ENCODE results near the gene CDHR2. TPM values are rescaled to one million over a fixed set of nuclear protein-coding genes. Genes with fewer than 3 reads are reported as not detected.

CDHR2 gene, protein sequence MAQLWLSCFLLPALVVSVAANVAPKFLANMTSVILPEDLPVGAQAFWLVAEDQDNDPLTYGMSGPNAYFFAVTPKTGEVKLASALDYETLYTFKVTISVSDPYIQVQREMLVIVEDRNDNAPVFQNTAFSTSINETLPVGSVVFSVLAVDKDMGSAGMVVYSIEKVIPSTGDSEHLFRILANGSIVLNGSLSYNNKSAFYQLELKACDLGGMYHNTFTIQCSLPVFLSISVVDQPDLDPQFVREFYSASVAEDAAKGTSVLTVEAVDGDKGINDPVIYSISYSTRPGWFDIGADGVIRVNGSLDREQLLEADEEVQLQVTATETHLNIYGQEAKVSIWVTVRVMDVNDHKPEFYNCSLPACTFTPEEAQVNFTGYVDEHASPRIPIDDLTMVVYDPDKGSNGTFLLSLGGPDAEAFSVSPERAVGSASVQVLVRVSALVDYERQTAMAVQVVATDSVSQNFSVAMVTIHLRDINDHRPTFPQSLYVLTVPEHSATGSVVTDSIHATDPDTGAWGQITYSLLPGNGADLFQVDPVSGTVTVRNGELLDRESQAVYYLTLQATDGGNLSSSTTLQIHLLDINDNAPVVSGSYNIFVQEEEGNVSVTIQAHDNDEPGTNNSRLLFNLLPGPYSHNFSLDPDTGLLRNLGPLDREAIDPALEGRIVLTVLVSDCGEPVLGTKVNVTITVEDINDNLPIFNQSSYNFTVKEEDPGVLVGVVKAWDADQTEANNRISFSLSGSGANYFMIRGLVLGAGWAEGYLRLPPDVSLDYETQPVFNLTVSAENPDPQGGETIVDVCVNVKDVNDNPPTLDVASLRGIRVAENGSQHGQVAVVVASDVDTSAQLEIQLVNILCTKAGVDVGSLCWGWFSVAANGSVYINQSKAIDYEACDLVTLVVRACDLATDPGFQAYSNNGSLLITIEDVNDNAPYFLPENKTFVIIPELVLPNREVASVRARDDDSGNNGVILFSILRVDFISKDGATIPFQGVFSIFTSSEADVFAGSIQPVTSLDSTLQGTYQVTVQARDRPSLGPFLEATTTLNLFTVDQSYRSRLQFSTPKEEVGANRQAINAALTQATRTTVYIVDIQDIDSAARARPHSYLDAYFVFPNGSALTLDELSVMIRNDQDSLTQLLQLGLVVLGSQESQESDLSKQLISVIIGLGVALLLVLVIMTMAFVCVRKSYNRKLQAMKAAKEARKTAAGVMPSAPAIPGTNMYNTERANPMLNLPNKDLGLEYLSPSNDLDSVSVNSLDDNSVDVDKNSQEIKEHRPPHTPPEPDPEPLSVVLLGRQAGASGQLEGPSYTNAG (N-terminal part only)
- total RNA-seq: under 0.01 TPM in 1 of 2 replicates, not detected in the other

- DNase-seq (ENCODE audit: low read depth in 2 of 2): no peak
Observed at GRCh38 chr5:176548967-176549444, at the start of gene CDHR2. Gene CDHR2 (plus strand): TSS chr5:176549342. CDS start chr5:176565353, 16,011 bp downstream.

DNA sequence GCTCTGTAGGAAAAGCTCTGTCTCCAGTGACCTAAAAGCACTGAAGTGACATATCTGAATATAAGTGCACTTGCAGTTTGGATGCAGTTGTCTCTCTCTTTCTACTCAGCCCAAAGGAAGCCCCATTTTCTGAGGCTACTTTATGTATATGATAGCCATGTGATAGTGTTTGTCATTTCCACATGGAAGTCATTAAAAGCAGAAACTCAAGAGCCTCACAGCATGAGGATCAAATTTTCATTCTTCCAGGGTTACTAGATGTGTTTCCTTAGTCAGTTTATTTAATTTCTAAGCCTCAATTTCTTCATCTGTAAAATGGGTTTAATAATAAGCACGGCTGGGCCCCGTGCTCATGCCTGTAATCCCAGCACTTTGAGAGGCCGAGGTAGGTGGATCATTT is 48.6 kb upstream of the CDHR2 start:
- DNase-seq (ENCODE audit: low read depth in 2 of 2): no peak

- no peak for DNase-seq (ENCODE audit: low read depth in 2 of 2)
Observed at GRCh38 chr5:176501333-176501732, 47.8 kb upstream of the CDHR2 start.

DNA sequence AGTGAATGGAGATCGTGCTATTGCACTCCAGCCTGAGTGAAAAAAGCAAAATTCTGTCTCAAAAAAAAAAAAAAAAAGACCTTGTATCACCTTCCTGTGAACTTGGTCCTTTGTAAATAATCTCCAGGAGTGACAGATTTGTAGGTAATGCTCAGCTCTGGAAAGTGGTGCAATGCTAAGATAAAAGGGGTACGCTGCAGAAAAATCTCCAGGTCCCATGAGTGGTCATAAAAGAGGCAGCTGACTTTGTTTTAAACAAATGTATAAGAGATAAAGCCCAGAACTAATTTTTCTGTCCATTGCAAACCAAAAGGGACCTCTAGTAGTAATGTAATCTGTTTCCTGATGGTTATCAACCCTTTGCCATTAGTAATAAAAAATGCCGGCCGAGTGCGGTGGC is 45.6 kb upstream of the CDHR2 start:
- DNase-seq (ENCODE audit: low read depth in 2 of 2): no peak

- no peak for DNase-seq (ENCODE audit: low read depth in 2 of 2)
Observed at GRCh38 chr5:176507911-176508310, 41.2 kb upstream of the CDHR2 start.

DNA sequence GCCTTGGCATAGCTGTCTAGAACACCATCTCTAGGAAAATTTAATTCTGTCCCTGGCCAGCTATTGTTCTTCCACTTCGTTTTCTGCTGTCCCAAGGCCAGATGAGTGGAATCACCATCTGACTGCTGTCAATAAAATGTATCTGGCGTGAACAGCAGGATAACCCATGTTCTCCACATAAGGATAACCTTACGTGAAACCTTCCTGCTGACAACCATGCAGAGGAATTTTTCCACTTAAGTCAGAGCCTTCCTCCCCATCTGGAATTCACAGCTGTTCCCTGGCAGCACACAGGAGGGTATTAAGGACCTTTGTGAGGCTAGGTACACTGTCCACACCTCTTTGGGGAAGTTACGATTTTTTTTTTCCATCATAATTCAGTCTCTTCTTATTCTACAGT is 40.5 kb upstream of the CDHR2 start:
- DNase-seq (ENCODE audit: low read depth in 2 of 2): no peak

DNA sequence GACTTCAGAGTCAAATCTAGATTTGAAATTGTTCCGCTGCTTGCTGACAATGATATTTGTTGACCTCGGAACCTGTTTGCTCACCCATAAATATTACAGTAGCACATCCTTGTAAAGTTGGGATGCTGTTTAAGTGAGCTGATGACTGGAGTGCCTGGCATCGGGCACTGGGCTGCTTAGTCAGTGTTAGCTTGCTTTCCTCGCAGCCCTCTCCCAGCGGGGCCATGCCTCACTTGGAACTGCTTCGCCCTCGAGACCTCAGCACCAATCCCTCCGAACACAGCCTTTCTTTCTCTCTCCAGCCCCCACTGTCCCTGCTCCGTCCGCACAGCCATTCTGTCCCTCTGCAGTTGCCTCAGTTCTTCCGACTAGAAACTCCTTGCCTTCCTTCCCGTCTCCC is 35.4 kb upstream of the CDHR2 start:
- no peak for DNase-seq (ENCODE audit: low read depth in 2 of 2)

DNA sequence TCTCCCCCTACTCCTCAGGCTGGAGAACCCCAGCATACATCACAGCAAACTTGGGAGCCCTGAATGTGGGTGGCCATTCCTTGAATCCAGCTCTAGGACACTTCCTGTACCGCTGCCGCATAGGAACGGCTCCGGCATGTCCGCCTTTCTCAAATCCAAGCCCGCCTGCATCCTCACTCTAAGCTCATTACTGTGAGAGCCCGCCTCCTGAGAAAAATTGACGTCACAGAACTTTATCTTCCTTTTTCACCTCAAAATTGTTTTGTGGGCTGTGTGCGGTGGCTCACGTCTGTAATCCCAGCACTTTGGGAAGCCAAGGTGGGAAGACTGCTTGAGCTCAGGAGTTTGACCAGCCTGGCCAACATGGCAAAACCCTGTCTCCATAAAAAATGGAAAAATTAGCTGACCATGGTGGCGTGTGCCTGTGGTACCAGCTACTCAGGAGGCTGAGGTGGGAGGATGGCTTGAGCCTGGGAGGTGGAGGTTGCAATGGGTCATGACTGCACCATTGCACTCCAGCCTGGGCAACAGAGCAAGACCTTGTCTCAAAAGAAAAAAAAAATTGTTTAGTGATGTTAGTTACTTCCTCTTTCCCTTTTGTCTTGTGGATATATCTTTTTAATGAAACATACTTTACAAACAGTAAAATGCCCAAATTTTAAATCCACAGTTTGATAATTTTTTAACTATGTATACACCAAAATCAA is 34.7 kb upstream of the CDHR2 start:
- no peak for DNase-seq (ENCODE audit: low read depth in 2 of 2)

DNA sequence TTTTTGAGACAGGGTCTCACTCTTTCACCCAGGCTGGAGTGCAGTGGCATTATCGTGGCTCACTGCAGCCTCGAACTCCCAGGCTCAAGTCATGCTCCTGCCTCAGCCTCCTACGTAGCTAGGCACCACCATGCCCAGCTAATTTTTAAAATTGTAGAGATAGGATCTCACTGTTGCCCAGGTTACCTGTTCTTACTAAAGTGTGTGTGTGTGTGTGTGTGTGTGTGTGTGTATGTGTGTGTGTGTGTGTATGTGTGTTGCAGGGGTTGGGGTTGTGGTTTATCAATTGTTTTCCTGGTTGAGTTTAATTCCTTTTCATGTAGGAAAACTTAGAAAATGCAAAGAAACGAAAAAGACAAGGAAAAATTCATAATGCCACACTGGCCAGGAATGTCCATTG is 33.7 kb upstream of the CDHR2 start:
- DNase-seq (ENCODE audit: low read depth in 2 of 2): no peak

DNA sequence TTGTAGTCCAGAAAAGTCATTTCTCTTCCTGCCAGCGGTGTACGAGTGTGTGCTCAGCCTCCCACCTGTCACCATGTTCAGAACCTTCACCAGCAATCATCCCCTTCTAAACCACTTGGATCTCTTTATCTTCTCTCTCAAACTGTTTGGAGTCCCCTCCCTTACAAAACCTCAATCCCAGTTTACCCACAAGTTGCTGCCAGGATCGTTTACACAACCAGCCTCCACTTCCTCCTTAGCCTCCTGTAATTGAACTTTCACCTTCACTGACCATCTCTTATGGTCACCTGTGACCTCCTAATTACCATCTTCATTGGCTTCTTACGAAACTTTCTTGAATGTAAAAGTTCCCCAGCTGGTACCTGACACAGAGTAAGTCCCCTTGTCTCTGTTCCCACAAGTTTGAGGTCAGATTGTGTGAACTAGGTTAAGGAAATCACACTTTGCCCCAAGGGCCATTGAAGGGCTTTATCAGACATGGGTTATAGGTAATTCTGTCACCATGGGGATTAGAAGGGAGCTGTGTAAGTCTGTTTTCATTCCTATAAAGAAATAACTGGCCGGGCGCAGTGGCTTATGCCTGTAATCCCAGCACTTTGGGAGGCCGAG is 32.0 kb upstream of the CDHR2 start:
- no peak for DNase-seq (ENCODE audit: low read depth in 2 of 2)

DNA sequence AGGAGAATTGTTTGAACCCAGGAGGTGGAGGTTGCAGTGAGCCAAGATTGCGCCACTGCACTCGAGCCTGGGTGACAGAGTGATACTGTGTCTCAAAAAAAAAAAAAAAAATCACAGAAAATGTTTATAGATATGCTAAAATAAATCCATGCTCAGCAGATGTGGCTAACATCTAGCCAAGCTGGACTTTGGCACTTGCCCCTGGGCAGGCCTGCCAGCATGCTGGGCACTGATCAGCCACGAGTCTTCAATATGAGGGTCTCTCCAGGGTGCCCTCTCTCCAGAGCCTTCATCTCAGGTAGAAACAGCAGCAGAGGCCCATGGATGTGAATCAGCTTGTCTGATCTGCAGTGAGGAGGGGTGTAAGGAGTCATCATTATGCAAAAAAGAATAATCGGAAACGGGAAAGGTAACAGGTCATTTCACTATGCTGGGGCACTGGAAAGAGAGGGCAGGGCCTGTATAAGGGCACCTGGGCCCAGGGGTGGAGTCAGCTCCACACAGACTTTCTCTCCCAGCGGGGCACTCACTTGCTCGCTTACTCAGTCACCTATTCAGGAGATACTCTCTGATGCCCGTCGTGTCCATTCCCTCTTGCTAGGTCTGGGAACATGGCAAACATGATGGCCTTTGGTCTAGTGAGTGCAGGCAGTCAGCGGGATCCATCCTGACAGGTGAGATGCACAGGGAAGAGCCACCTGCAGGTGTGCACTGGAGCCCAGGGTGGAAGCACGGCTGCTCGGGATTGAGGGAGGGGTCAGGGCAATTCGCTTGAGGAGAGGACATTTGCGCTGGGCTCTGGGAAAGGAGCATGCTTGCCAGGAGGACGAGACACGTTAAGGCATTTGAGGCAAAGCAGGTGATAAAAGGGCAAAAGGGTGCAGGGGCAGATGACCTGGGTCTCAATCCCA is 29.1 kb upstream of the CDHR2 start:
- DNase-seq (ENCODE audit: low read depth in 2 of 2): no peak

DNA sequence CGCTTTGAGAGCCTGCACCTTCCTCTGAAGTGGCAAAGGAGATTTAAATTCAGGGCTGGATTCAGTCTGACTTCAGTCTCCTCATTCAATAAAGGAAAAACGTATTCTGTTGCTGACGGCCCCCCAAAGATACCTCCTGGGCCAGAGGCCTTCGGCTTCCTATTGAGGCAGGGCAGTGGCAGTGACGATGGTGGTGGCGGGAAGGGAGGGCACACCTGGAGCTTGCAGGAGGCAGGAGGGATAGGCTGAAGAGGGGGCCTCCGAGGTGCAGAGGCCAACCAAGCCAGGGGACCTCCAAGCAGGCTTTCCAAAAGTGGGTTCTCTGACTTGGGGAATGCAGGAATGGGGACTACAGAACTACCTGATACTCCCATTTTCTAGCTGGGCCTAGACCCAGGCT is 27.9 kb upstream of the CDHR2 start:
- no peak for DNase-seq (ENCODE audit: low read depth in 2 of 2)

DNA sequence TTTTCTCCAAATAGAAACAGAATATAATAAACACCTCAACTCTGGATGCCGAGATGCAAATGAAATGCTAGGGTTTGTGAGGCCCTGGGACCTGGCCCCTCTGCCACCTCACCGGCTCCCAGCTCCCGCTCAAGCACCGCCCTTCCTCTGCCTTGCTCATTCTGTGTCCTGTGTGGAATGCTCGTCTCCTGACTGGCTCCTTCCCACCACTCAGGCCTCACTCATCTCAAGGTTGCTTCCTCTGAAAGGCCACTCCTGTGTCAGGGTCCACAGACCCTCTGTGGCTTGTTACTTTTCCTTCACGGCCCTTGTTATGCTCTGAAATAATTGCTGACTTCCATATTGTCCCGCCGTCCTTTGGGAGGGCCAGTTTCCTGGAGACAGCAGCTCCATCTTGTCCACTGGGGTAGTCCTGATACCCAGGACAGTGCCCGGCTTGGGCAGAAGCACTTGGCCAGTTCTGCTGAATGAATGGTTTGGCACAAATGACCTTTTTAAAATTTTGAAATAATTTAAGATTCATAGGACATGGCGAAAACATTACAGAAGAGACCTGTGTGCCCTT is 27.4 kb upstream of the CDHR2 start:
- no peak for DNase-seq (ENCODE audit: low read depth in 2 of 2)

- no peak for DNase-seq (ENCODE audit: low read depth in 2 of 2)
Observed at GRCh38 chr5:176524138-176524537, 25.0 kb upstream of the CDHR2 start.

DNA sequence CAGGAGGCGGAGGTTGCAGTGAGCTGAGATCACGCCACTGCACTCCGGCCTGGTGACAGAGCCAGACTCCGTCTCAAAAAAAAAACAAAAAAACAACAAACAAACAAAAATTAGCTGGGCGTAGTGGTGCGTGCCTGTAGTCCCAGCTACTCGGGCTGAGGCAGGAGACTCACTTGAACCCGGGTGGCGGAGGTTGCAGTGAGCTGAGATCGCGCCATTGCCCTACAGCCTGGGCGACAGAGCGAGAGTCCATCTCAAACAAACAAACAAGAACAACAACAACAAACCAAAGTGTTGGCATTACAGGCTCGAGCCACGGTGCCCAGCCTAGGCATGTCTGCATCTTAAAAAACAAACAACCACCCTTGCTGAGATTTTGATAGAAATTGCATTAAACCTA is 24.2 kb upstream of the CDHR2 start:
- DNase-seq (ENCODE audit: low read depth in 2 of 2): no peak

GRCh38 chr5:176525677-176526076 is 23.5 kb upstream of the CDHR2 start:
- no peak for DNase-seq (ENCODE audit: low read depth in 2 of 2)

DNA sequence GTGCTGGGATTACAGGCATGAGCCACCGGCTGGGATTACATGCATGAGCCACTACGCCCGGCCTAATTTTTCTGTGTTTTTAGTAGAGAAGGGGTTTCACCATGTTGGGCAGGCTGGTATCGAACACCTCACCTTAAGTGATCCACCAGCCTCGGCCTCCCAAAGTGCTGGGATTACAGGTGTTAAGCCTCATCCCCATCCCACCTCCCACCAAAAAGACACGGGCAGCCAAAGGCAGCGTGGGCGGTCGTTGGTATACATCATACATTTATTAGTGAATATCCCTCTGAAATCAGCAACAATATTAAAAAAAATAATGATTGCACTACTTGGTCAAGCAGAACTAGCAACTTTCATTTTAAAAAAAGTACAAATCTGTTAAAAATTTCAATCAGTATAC is 22.7 kb upstream of the CDHR2 start:
- DNase-seq (ENCODE audit: low read depth in 2 of 2): no peak

DNA sequence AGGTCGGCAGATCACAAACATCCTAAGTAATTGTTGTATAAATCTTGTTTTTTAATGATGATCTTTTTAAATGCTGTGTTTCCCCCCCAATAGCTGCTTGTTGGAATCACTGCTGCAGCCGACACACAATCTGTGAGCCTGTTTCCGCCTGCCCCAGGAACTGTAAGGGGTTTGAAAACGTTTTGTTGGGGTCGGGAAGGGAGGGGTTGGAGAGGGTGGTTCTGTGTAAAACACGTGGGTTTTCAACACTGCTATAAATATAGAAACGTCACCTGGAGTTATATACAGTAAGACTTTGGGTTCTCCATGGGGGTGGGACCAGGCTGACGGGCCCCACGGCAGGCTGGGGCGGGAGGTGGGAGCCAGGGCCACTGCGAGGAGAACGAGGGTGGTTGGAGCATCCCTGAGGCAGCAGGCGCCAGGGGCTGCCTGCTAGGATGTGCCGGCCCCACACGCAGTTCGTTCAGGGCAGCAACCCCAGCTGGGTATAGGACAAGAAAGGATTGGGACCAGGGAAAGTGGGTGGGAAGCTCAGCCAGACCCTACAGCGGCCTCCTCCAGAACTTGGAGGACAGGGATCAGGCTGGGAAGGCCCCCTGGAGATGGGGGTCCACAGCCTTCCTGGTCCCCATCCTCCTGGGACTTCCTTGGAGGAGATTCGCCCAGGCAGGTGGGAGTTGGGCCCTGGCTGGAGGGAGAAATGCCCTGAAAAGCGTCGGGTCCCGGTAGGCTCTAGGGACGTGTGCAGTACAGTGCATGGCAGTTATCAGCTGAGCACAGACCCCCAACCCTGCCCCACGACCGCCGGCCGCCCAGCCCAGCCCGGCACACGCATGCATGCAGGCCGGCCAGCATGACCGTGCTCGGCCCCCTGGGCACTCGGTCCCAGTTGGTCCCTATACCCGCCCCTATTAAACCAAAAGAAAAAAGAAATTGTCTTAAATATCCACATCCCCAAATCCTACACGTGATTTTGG is 21.6 kb upstream of the CDHR2 start:
- DNase-seq (ENCODE audit: low read depth in 2 of 2): no peak

Data from lung microvascular endothelial cell (primary cell).